Coronary artery (tissue), 2 donors: ENCODE measurements around the gene NIBAN1.

Source experiments
- DNase-seq: peaks from one replicate; pipeline ENCODE4 v3.0.0-alpha.2; 2017; ENCODE audit warnings: low spot score
- H3K27ac ChIP-seq, 2 donors: fragments of 200-600 bp; sonication (generic); one replicate each; pipeline ENCODE4 v1.5.1; 2016 to 2019
- H3K4me3 ChIP-seq: fragments of 200-600 bp; sonication (generic); 2 replicates; pipeline ENCODE4 v1.5.1; 2016; ENCODE audit warnings: mild to moderate bottlenecking, moderate library complexity
- TF ChIP-seq, protein P1 (sequence below): fragments of 200-600 bp; sonication (generic); IDR thresholded peaks from one replicate; pipeline ENCODE4 v1.5.1; 2019; ENCODE audit warnings: antibody characterized with exemption

NIBAN1 gene, protein sequence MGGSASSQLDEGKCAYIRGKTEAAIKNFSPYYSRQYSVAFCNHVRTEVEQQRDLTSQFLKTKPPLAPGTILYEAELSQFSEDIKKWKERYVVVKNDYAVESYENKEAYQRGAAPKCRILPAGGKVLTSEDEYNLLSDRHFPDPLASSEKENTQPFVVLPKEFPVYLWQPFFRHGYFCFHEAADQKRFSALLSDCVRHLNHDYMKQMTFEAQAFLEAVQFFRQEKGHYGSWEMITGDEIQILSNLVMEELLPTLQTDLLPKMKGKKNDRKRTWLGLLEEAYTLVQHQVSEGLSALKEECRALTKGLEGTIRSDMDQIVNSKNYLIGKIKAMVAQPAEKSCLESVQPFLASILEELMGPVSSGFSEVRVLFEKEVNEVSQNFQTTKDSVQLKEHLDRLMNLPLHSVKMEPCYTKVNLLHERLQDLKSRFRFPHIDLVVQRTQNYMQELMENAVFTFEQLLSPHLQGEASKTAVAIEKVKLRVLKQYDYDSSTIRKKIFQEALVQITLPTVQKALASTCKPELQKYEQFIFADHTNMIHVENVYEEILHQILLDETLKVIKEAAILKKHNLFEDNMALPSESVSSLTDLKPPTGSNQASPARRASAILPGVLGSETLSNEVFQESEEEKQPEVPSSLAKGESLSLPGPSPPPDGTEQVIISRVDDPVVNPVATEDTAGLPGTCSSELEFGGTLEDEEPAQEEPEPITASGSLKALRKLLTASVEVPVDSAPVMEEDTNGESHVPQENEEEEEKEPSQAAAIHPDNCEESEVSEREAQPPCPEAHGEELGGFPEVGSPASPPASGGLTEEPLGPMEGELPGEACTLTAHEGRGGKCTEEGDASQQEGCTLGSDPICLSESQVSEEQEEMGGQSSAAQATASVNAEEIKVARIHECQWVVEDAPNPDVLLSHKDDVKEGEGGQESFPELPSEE

DNA sequence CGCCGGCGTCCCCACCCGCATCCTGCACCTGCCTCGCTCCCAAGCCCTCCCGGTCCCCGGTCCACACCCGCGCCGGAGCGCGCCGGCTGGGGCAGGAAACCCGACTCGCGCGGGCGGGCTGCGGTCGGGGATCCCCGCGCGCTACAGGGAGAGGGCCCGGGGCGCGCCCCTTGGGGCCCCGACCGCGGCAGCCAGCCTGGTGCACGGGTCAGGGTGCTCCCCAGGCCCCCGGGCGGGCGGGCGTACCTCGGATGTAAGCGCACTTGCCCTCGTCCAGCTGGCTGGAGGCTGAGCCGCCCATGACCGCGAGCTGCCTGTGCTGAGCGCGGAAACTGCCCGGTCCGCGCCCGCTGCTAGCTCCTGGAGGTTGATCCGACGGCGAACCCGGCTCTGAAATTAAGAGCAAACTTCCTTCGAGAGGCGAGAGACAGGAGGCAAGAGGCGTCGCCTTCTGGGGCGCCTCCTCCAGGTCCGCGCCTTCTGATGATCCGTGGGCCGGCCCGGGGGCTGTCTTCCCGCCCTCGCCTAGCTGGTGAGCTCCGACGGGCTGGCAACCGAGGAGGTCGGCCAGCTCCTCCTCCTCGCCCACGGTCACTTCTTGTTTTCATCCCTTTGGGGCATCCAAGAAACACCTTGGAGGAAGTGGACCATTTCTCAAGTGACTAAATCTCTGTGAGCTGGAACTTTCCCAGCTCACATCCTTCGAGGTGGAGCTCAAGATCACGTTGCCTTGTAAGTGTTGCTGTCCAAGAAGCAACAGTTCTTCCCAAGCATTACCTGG lies at the start of gene NIBAN1:
Gene NIBAN1, minus strand, starts transcription at position 453 of the 781 bp plus-strand sequence. Its CDS starts 152 bp downstream, at position 301.
- Histone ChIP-seq H3K4me3 (peak within 1 kb of the TSS; percentile 96), H3K27ac (peak within 1 kb of the TSS; percentile 98)
- TF ChIP-seq, protein P1, sequence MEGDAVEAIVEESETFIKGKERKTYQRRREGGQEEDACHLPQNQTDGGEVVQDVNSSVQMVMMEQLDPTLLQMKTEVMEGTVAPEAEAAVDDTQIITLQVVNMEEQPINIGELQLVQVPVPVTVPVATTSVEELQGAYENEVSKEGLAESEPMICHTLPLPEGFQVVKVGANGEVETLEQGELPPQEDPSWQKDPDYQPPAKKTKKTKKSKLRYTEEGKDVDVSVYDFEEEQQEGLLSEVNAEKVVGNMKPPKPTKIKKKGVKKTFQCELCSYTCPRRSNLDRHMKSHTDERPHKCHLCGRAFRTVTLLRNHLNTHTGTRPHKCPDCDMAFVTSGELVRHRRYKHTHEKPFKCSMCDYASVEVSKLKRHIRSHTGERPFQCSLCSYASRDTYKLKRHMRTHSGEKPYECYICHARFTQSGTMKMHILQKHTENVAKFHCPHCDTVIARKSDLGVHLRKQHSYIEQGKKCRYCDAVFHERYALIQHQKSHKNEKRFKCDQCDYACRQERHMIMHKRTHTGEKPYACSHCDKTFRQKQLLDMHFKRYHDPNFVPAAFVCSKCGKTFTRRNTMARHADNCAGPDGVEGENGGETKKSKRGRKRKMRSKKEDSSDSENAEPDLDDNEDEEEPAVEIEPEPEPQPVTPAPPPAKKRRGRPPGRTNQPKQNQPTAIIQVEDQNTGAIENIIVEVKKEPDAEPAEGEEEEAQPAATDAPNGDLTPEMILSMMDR = no peak
- peak; percentile 91 for DNase-seq

DNA sequence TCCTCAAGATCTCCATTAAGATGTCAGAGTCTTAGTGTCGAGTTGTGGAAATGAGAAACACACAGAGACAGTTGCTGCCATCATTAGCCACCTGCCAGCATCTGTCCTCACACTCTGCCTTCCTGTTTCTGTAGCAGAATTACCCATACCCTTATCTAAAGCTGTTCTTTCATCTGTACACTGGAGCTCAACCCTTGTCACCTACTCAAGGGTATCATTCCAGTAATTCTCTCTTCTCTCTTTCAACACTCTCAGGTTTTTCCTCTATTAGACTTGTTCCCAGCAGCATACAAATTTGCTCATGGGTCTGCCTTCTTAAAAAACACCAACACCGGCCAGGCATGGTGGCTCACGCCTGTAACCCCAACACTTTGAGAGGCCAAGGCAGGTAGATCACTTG lies 43.7 kb upstream of the NIBAN1 start:
- no peak overlapping the region for H3K27ac ChIP-seq
- no peak for DNase-seq

DNA sequence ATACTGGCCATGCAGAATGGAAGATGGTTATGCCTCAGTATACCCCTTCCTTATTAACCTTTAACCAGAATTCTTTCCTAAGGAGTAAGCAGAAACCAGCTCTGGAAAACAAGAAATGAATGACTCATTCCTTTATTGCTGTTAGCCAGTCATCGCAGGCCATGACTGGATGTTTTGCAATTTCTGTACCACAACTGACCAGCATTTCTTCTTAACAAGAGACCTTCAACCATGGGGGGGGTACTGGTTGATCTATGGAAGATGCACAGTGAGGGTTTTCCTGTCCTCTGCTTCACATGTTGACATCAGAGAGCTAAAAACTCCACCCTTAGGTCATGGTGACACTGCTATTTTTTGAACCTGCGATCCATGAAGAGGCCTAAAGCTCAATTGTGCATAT lies 43.0 kb upstream of the NIBAN1 start:
- Histone ChIP-seq H3K27ac (no peak overlapping the region), H3K4me3 (no peak overlapping the region)
- TF ChIP-seq, protein P1 = no peak
- DNase-seq = no peak

More for the DNA sequence above, 43.7 kb upstream of the NIBAN1 start:
- TF ChIP-seq, protein P1 = no peak
- H3K4me3 ChIP-seq = no peak overlapping the region

DNA sequence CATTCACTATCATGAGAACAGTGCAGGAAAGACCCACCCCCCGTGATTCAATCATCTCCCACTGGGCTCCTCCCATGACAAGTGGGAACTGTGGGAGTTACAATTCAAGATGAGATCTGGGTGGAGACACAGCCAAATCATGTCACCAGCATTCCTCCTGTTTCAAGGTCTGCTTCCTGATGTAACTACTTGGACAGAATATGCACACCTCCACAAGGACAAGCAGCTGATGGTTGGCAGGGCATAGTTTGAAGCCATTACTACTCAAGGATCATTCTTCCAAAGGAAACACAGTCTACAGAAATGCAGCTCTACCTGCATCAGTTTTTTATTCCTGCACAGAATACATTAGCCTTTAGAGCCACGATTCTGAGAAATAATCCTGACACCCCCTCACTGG lies 42.6 kb upstream of the NIBAN1 start:
- DNase-seq = no peak

DNA sequence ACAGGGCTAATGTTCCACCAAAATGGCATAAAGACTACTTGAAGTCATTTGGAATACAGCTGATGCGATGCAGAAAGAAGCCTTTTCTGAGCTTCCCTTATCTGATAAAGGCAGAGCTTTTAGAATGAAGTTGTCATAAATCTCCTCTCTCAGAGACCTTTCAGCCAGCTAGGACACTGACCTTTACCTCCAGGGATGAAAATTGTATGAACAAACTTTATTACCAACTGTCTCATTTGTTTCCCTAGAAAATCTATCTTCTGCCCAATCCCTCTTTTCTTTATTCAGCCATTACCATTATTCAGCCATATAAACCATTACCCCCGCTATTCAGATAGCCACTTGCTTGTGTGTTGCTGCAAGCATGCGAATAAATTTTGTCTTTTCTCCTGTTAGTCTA lies 41.3 kb upstream of the NIBAN1 start:
- TF ChIP-seq, protein P1 = no peak
- Histone ChIP-seq H3K4me3 (no peak overlapping the region), H3K27ac (no peak overlapping the region)
- no peak for DNase-seq

More for the DNA sequence above, 42.6 kb upstream of the NIBAN1 start:
- H3K4me3 ChIP-seq = no peak overlapping the region
- H3K27ac ChIP-seq = no peak overlapping the region
- TF ChIP-seq, protein P1 = no peak

DNA sequence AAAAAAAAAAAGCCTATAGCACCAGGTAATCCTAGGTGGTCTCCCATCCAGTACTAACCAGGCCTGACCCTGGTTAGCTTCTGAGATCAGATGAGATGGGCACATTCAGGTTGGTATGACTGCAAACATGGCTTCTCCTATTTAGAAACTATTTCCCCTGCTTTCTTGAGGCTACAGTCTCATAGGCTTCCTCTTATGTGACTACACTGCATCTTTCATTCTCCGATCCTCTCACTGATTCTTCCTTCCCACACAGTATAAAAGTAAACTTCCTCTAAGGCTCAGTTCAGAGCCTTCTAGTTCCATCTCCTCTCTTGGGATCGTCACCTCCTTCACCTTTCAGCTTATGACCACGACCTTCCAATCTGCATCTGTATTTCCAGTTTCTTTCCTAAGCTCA lies 40.6 kb upstream of the NIBAN1 start:
- Histone ChIP-seq H3K4me3 (no peak overlapping the region), H3K27ac (no peak overlapping the region)
- DNase-seq = no peak
- TF ChIP-seq, protein P1 = no peak
